ENCODE results near the gene LSM5. TPM values are rescaled to one million over a fixed set of nuclear protein-coding genes. Genes with fewer than 3 reads are reported as not detected.

Gene LSM5
- total RNA-seq, 1 experiment from 2014 or later, result 109 TPM

GRCh38 chr7:32531402-32531801, 41.2 kb upstream of the LSM5 start:
- POLR2A ChIA-PET (ENCODE audit: low non-redundant PET), result no interaction called here
- no peak overlapping the region for H3K27ac ChIP-seq (ENCODE audit: low read depth, low read length, poor library complexity, severe bottlenecking)
- no peak overlapping the region for H3K4me3 ChIP-seq (ENCODE audit: low read depth, low read length, poor library complexity, severe bottlenecking)
- intact Hi-C loops (cut with micrococcal nuclease; ENCODE audit: unreplicated experiment), result no loop called here
- TF ChIP-seq EZH2 (IDR thresholded peaks at IDR 0.05; ENCODE audit: borderline replicate concordance, low read depth, low read length, poor library complexity, severe bottlenecking) (no peak), CTCF (conservative IDR thresholded peaks at IDR 0.05; ENCODE audit: low read depth, low read length) (no peak)
- BruUV-seq (replicated peaks), result no TSS peak
- no peak for DNase-seq (ENCODE audit: low spot score)
- H3K36me3 ChIP-seq (ENCODE audit: insufficient read depth, low read length, poor library complexity, severe bottlenecking), result no peaks in the 10 kb centered on the region
- H3K4me1 ChIP-seq (ENCODE audit: insufficient read depth, low read length, poor library complexity, severe bottlenecking), result peaks cover 3% of the 10 kb centered on the region
- H3K27me3 ChIP-seq (replicated peaks; ENCODE audit: insufficient read depth, low read depth, low read length, poor library complexity), result no peaks in the 10 kb centered on the region
- CTCF ChIA-PET, result no interaction called here
- H3K9me3 ChIP-seq (ENCODE audit: low read depth, low read length, poor library complexity, severe bottlenecking), result no peaks in the 10 kb centered on the region

- TF ChIP-seq CTCF (conservative IDR thresholded peaks at IDR 0.05; ENCODE audit: low read depth, low read length) (no peak), EZH2 (IDR thresholded peaks at IDR 0.05; ENCODE audit: borderline replicate concordance, low read depth, low read length, poor library complexity, severe bottlenecking) (no peak)
- Histone ChIP-seq H3K4me1 (ENCODE audit: insufficient read depth, low read length, poor library complexity, severe bottlenecking) (no peaks in the 10 kb centered on the region), H3K36me3 (ENCODE audit: insufficient read depth, low read length, poor library complexity, severe bottlenecking) (no peaks in the 10 kb centered on the region), H3K9me3 (ENCODE audit: low read depth, low read length, poor library complexity, severe bottlenecking) (peaks cover 7% of the 10 kb centered on the region), H3K4me3 (ENCODE audit: low read depth, low read length, poor library complexity, severe bottlenecking) (no peak overlapping the region), H3K27me3 (replicated peaks; ENCODE audit: insufficient read depth, low read depth, low read length, poor library complexity) (no peaks in the 10 kb centered on the region), H3K27ac (ENCODE audit: low read depth, low read length, poor library complexity, severe bottlenecking) (no peak overlapping the region)
- DNase-seq (ENCODE audit: low spot score), result no peak
- BruUV-seq (replicated peaks), result no TSS peak
- ChIA-PET POLR2A (ENCODE audit: low non-redundant PET) (no interaction called here), CTCF (no interaction called here)
- intact Hi-C loops (cut with micrococcal nuclease; ENCODE audit: unreplicated experiment), result no loop called here
These were observed 35.7 kb upstream of the LSM5 start for GRCh38 chr7:32525839-32526238.

GRCh38 chr7:32524631-32525030, 34.5 kb upstream of the LSM5 start:
- intact Hi-C loops (cut with micrococcal nuclease; ENCODE audit: unreplicated experiment), result no loop called here
- peaks cover 19% of the 10 kb centered on the region for H3K9me3 ChIP-seq (ENCODE audit: low read depth, low read length, poor library complexity, severe bottlenecking)
- peaks cover 6% of the 10 kb centered on the region for H3K36me3 ChIP-seq (ENCODE audit: insufficient read depth, low read length, poor library complexity, severe bottlenecking)
- no peak overlapping the region for H3K4me3 ChIP-seq (ENCODE audit: low read depth, low read length, poor library complexity, severe bottlenecking)
- no TSS peak for BruUV-seq (replicated peaks)
- no peaks in the 10 kb centered on the region for H3K4me1 ChIP-seq (ENCODE audit: insufficient read depth, low read length, poor library complexity, severe bottlenecking)
- DNase-seq (ENCODE audit: low spot score), result no peak
- no peaks in the 10 kb centered on the region for H3K27me3 ChIP-seq (replicated peaks; ENCODE audit: insufficient read depth, low read depth, low read length, poor library complexity)
- TF ChIP-seq CTCF (conservative IDR thresholded peaks at IDR 0.05; ENCODE audit: low read depth, low read length) (no peak), EZH2 (IDR thresholded peaks at IDR 0.05; ENCODE audit: borderline replicate concordance, low read depth, low read length, poor library complexity, severe bottlenecking) (no peak)
- ChIA-PET CTCF (no interaction called here), POLR2A (ENCODE audit: low non-redundant PET) (no interaction called here)
- H3K27ac ChIP-seq (ENCODE audit: low read depth, low read length, poor library complexity, severe bottlenecking), result no peak overlapping the region
